HG03135 (cell line): ENCODE results near the gene TOLLIP.

Experiments
- ATAC-seq: cut with Tn5 transposase; IDR thresholded peaks from one replicate; pipeline ENCODE4 v1.9.1; 2021; ENCODE audit warnings: mild to moderate bottlenecking, moderate library complexity; ENCODE audit not compliant: unreplicated experiment

TOLLIP gene

GRCh38 chr11:1224491-1225385 lies 84.7 kb downstream of the TOLLIP start:
- ATAC-seq = no peak
